Stimulated activated naive CD8-positive, alpha-beta T cell treated with anti-CD3 and anti-CD28 coated beads, Interleukin-15, Interleukin-2, amounts not matched to agents 100 U/mL and 50 U/mL, for 24 hours (primary cell): ENCODE data around the gene DYNAP.
A peak's percentile ranks its signal among the peaks of the same experiment; 100 is the strongest.

Experiments
- ATAC-seq: fragments of 150-1000 bp; cut with Tn5 transposase; one replicate; pipeline ENCODE4 v1.10.0; 2021
- DNase-seq: peaks from one replicate; pipeline ENCODE4 v3.0.0; 2021

Gene DYNAP

DNA sequence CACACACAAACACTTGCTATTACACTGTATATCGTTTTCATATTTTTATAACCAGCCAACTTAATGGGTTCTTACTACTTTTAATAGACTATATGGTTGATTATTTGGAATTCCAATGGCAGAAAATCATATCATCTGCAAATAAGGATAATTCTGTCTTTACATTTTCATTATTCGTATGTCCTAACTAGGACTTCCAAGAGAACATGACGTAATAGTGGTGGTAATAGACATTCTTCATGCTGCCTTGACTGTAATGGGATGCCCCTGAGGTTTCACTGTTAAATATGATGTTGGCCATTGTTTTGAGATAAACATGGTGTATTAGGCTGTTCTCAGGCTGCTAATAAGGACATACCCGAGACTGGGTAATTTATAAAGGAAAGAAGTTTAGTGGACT lies 45.2 kb downstream of the DYNAP start:
- ATAC-seq (no peak), DNase-seq (no peak)

- no peak for DNase-seq
- peak; percentile 76 for ATAC-seq
Observed at GRCh38 chr18:54641734-54642133, 50.7 kb downstream of the DYNAP start.

DNA sequence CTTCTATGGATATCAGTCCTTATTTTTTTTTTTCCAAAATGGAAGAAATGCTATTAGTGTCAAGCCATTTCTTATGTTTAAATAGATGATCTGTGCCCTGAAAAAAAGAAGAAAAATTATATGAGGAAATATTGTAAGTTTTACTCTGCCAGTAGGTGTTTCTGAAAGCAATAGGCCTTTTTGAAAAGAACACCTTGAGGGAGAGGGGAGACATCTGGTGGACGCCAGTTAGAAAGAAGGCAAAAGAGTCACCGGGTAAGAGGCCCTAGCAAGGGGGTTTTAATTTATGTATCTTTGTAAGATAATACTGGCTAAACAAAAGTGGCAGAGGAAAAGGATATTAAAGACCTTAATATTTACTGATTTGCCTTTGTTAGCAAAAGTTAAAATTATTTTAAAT lies 56.1 kb downstream of the DYNAP start:
- ATAC-seq: no peak
- no peak for DNase-seq
